Measurements from ENCODE around the gene TMEM273.

GRCh38 chr10:49138361-49138891 lies 49.8 kb downstream of the TMEM273 start:
- TF ChIP-seq CTCF (IDR thresholded peaks at IDR 0.05 in 4 of 5, conservative IDR thresholded peaks at IDR 0.05 in 1 of 5) (no peak), POLR2A (IDR thresholded peaks at IDR 0.05) (no peak)
